Measurements from ENCODE around the gene EVX2.

The EVX2 gene

DNA sequence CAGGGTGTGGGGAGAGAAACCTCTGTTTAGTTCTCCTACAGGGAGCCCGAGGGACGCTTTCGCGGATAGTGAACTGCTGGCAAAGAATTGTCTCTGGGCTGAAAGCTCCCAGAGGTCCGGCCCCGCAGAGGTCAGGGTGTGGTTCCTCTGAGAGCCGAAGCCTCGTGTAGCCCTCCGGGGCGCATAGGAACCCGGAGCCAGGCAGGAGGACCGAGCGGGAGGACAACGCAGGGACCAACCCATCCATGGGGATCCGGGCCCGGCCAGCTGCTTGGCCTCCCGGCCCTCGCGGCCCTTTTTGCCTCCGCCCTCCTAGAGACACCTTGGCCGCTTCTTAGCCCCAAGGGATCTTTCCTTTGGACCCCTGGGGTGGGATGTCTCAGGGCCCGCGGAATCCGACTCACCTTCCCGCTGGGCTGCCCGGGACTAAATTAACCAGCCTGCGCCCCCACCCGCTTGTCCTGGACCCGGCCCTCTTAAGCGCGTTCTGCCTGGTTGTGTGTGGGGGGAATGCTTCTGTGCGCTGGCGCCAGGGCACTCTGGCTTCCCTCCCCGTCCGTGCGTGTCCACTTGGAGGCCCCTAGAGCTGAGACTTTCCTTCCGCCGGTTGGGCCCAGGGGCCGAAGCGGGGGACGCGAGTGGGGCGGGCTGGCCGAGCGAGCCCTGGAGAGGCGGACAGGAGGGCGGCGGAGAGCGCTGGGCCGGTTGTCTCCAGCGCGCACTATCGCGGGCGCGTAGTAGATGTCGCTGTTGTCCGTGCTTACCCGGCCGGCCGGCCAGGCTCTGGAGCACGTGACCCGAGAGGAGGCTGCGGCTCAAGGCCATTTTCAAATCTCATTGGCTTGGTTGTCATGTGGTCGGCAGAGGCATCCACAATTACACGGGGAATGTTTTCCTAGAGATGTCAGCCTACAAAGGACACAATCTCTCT, 32.4 kb upstream of the EVX2 start, which contains the start of gene HOXD10:
TSS of gene HOXD10 (plus strand) at position 896 of the 931 bp plus-strand sequence. CDS start 56 bp downstream, outside the sequence.
- no peak for DNase-seq (ENCODE audit: low read depth)
- no peak within 1 kb of the TSS for H3K4me3 ChIP-seq (ENCODE audit: low read length)
- TF ChIP-seq CTCF (IDR thresholded peaks at IDR 0.05; ENCODE audit: insufficient read depth, low read depth, low read length, missing control alignments): no peak

- no peak overlapping the region for H3K4me3 ChIP-seq (ENCODE audit: low read length)
- no peak for DNase-seq (ENCODE audit: low read depth)
- TF ChIP-seq CTCF (IDR thresholded peaks at IDR 0.05; ENCODE audit: insufficient read depth, low read depth, low read length, missing control alignments): no peak
Measured at GRCh38 chr2:176114930-176115625, 31.3 kb upstream of the EVX2 start.

- H3K4me3 ChIP-seq (ENCODE audit: low read length): no peak overlapping the region
- no peak for DNase-seq (ENCODE audit: low read depth)
- no peak for TF ChIP-seq CTCF (IDR thresholded peaks at IDR 0.05; ENCODE audit: insufficient read depth, low read depth, low read length, missing control alignments)
Measured at GRCh38 chr2:176114120-176114929, 30.6 kb upstream of the EVX2 start.

- TF ChIP-seq CTCF (IDR thresholded peaks at IDR 0.05; ENCODE audit: insufficient read depth, low read depth, low read length, missing control alignments): no peak
- no peak overlapping the region for H3K4me3 ChIP-seq (ENCODE audit: low read length)
Measured at GRCh38 chr2:176112375-176113302, 28.9 kb upstream of the EVX2 start.

DNA sequence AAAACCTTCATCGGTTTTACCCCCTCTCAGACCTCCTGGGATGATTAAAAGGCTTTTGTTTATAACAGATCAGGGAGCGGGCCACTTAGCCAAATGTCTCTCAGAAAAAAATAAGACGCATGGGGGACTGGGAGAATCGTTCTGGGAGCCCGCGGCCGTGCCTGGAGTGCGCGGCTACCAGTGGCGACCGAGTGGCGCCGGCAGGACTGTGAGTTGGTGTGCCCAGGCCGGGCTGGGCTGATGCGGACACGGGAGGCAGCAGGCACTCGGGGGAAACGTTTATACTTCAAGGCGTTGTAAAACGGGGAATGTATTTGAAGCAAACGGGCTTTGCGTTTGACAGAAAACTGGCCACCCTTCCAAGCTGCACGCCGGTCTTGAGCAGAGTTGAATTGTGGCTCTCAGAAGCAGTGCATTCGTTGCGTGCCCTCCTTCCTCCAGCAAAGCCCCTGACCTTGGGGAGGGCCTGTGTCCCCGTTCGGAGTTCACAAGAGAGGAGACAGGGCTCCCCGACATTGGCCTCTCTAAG, 28.1 kb upstream of the EVX2 start:
- no peak for DNase-seq (ENCODE audit: low read depth)
- no peak for TF ChIP-seq CTCF (IDR thresholded peaks at IDR 0.05; ENCODE audit: insufficient read depth, low read depth, low read length, missing control alignments)
- no peak overlapping the region for H3K4me3 ChIP-seq (ENCODE audit: low read length)

More at GRCh38 chr2:176112375-176113302, 28.9 kb upstream of the EVX2 start:
- no peak for DNase-seq (ENCODE audit: low read depth)
